ENCODE data around the gene JAM2.

JAM2 gene

DNA sequence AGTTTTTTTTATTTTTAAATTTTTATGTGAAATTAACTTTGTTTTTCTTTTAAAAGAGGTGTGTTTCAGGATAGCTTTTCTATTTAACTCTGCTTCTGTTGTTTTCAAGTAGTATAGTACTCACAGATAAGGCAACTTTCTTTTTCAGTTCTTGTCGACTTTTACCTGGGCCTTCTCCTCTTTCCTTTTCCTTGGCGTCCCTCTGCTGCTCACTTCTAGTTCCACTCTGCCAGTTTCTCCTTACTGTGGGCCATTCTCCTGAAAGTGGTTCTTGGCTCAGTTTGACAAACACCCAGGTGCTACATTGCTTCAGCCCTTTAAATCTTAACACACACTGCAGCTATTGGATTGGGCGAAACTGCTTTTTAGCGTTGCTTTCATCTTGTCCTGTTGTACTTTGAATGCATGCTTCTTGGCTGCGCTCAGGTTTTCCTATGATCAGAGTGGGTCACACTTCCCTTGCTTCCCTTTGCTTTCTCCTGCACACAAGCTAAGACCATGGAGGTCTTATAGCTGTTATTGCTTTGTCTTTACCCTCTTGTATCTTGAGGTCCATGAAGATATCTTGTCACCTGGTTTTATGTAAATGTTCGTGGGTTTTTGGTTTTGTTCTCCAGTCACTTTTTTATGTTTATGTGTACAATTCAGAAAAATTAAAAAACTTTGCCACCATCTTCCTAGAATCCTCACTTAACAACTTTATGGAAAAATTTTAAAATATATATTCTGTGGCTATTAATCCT lies 117.3 kb downstream of the JAM2 start:
- no peak overlapping the region for H2BK120ac ChIP-seq (ENCODE audit: low read depth, low read length)
- no peaks in the 10 kb centered on the region for H3K9me3 ChIP-seq (ENCODE audit: control insufficient read depth, low read length)
- H3K18ac ChIP-seq (ENCODE audit: low read depth in 1 of 2, low read length in 2 of 2), result no peak overlapping the region
- H3K14ac ChIP-seq (ENCODE audit: low read length in 2 of 2), result no peak overlapping the region
- H3K4me2 ChIP-seq (ENCODE audit: low read length, poor library complexity, severe bottlenecking), result no peak overlapping the region
- no peak for DNase-seq
- peaks cover 0 to 52% of the 10 kb centered on the region in 2 experiments for H3K36me3 ChIP-seq (ENCODE audit: control insufficient read depth in 1 of 2, insufficient read depth in 2 of 2, low read depth in 1 of 2, low read length in 2 of 2)
- no peaks in the 10 kb centered on the region for H3K4me1 ChIP-seq (ENCODE audit: control insufficient read depth, insufficient read depth, low read depth, low read length)
- no peak overlapping the region for H2AFZ ChIP-seq (ENCODE audit: low read depth, low read length)
- no peak overlapping the region for H2BK12ac ChIP-seq (ENCODE audit: low read length in 2 of 2)
- H3K23ac ChIP-seq (ENCODE audit: low read length in 2 of 2), result no peak overlapping the region
- H3K27ac ChIP-seq (ENCODE audit: low read length, poor library complexity, severe bottlenecking), result no peak overlapping the region
- no peak overlapping the region for H2BK15ac ChIP-seq (ENCODE audit: low read depth, poor library complexity, severe bottlenecking)
- no peak overlapping the region for H3K4ac ChIP-seq (ENCODE audit: low read depth in 1 of 2, low read length in 2 of 2)
- H2BK5ac ChIP-seq (ENCODE audit: low read depth, low read length, poor library complexity, severe bottlenecking), result no peak overlapping the region
- no peak overlapping the region for H4K8ac ChIP-seq (ENCODE audit: low read length)
- no peak overlapping the region for H3K4me3 ChIP-seq (ENCODE audit: insufficient read depth in 1 of 2, low read depth in 1 of 2, low read length in 2 of 2)
- H3K9ac ChIP-seq (ENCODE audit: low read length), result no peak overlapping the region
- no peak overlapping the region for H4K91ac ChIP-seq (ENCODE audit: low read length)
- H3K27me3 ChIP-seq (ENCODE audit: control insufficient read depth in 1 of 2, insufficient read depth in 1 of 2, low read length in 2 of 2), result no peaks in the 10 kb centered on the region
- no peak overlapping the region for H2AK5ac ChIP-seq (ENCODE audit: low read length, severe bottlenecking)
- WGBS, result 95% methylated on average over 5 of the region's 6 CpGs
- peaks cover 10% of the 10 kb centered on the region for H3K79me1 ChIP-seq (replicated peaks; ENCODE audit: low read length, poor library complexity, severe bottlenecking)

DNA sequence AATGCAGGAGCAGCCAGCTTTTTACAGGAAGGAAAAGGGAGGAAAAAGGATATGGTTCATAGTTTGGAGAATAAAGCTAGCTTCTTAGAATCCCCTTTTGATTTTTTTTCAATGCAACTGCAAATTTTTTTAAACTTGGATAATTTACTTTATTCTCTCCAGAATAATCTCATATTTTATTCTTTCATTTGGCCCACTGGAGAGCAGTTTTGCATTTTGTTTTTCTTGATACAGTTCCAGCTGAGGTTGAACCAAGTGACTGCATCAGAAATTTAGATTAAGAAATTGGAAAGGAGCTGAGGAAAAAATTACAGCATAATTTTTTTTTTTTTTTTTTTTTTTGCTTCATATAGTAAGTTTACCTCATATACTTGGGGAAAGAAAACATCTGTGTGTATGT lies 118.5 kb downstream of the JAM2 start:
- Histone ChIP-seq H4K91ac (ENCODE audit: low read length) (no peak overlapping the region), H2BK5ac (ENCODE audit: low read depth, low read length, poor library complexity, severe bottlenecking) (no peak overlapping the region), H3K79me1 (replicated peaks; ENCODE audit: low read length, poor library complexity, severe bottlenecking) (peaks cover 11% of the 10 kb centered on the region), H3K4me1 (ENCODE audit: control insufficient read depth, insufficient read depth, low read depth, low read length) (no peaks in the 10 kb centered on the region), H2BK120ac (ENCODE audit: low read depth, low read length) (no peak overlapping the region), H3K4me3 (ENCODE audit: insufficient read depth in 1 of 2, low read depth in 1 of 2, low read length in 2 of 2) (no peak overlapping the region), H2BK12ac (ENCODE audit: low read length in 2 of 2) (no peak overlapping the region), H2BK15ac (ENCODE audit: low read depth, poor library complexity, severe bottlenecking) (no peak overlapping the region), H3K4me2 (ENCODE audit: low read length, poor library complexity, severe bottlenecking) (no peak overlapping the region), H4K8ac (ENCODE audit: low read length) (no peak overlapping the region), H3K9me3 (ENCODE audit: control insufficient read depth, low read length) (no peaks in the 10 kb centered on the region), H2AFZ (ENCODE audit: low read depth, low read length) (no peak overlapping the region), H3K9ac (ENCODE audit: low read length) (no peak overlapping the region), H3K14ac (ENCODE audit: low read length in 2 of 2) (no peak overlapping the region), H3K27ac (ENCODE audit: low read length, poor library complexity, severe bottlenecking) (no peak overlapping the region), H3K4ac (ENCODE audit: low read depth in 1 of 2, low read length in 2 of 2) (no peak overlapping the region), H3K27me3 (ENCODE audit: control insufficient read depth in 1 of 2, insufficient read depth in 1 of 2, low read length in 2 of 2) (no peaks in the 10 kb centered on the region), H3K18ac (ENCODE audit: low read depth in 1 of 2, low read length in 2 of 2) (no peak overlapping the region), H3K36me3 (ENCODE audit: control insufficient read depth in 1 of 2, insufficient read depth in 2 of 2, low read depth in 1 of 2, low read length in 2 of 2) (peaks cover 0 to 50% of the 10 kb centered on the region in 2 experiments), H2AK5ac (ENCODE audit: low read length, severe bottlenecking) (no peak overlapping the region), H3K23ac (ENCODE audit: low read length in 2 of 2) (no peak overlapping the region)
- no peak for DNase-seq

DNA sequence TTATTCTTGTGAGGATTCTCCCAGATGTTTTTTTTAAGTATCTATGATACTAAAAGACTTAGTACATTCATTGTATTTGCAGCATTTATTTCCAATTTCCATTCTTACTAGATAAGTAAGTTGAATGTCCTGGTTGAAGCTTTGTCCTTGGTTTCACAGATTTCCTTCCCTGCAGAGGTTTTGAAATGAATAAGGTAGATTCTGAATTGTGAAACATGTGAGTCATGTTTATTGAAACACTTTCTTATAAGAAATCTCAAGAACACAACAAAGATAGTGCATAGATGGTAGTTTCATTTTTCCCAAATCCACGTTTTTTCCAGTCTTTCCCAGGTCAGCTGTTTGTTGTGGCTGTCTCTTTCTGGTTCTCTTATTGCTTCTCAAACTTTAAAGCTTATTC lies 120.5 kb downstream of the JAM2 start:
- Histone ChIP-seq H2BK120ac (ENCODE audit: low read depth, low read length) (no peak overlapping the region), H3K4me1 (ENCODE audit: control insufficient read depth, insufficient read depth, low read depth, low read length) (no peaks in the 10 kb centered on the region), H3K4ac (ENCODE audit: low read depth in 1 of 2, low read length in 2 of 2) (no peak overlapping the region), H3K18ac (ENCODE audit: low read depth in 1 of 2, low read length in 2 of 2) (no peak overlapping the region), H2BK5ac (ENCODE audit: low read depth, low read length, poor library complexity, severe bottlenecking) (no peak overlapping the region), H3K4me2 (ENCODE audit: low read length, poor library complexity, severe bottlenecking) (no peak overlapping the region), H2AK5ac (ENCODE audit: low read length, severe bottlenecking) (no peak overlapping the region), H3K9me3 (ENCODE audit: control insufficient read depth, low read length) (no peaks in the 10 kb centered on the region), H2BK12ac (ENCODE audit: low read length in 2 of 2) (no peak overlapping the region), H2BK15ac (ENCODE audit: low read depth, poor library complexity, severe bottlenecking) (no peak overlapping the region), H4K8ac (ENCODE audit: low read length) (no peak overlapping the region), H3K14ac (ENCODE audit: low read length in 2 of 2) (no peak overlapping the region), H3K4me3 (ENCODE audit: insufficient read depth in 1 of 2, low read depth in 1 of 2, low read length in 2 of 2) (no peak overlapping the region), H4K91ac (ENCODE audit: low read length) (no peak overlapping the region), H3K27me3 (ENCODE audit: control insufficient read depth in 1 of 2, insufficient read depth in 1 of 2, low read length in 2 of 2) (no peaks in the 10 kb centered on the region), H2AFZ (ENCODE audit: low read depth, low read length) (no peak overlapping the region), H3K79me1 (replicated peaks; ENCODE audit: low read length, poor library complexity, severe bottlenecking) (peaks cover 11% of the 10 kb centered on the region), H3K27ac (ENCODE audit: low read length, poor library complexity, severe bottlenecking) (no peak overlapping the region), H3K36me3 (ENCODE audit: control insufficient read depth in 1 of 2, insufficient read depth in 2 of 2, low read depth in 1 of 2, low read length in 2 of 2) (peaks cover 0 to 59% of the 10 kb centered on the region in 2 experiments), H3K9ac (ENCODE audit: low read length) (no peak overlapping the region), H3K23ac (ENCODE audit: low read length in 2 of 2) (no peak overlapping the region)
- peak; percentile 17 for DNase-seq
- WGBS, result 71% methylated on average over 1 of the region's 1 CpG

DNA sequence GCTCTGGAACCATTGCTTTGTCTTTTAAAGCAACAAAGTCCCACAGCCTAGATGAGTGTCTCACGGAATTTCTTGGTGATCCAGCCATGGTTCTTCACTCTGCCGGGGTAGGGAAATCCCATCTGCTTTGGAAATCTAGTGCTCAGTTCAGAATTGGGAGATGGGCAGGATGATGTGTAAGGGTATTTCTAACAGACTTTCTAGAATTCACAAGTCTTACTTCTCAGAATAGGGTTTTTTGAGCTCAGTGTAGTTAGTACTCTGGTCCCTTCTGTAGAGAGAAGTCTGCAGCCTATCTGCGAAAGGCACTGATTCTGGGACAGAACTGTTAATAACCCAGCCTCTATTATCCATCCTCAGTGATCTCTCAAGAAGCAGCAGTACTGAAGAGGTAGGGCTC lies 121.0 kb downstream of the JAM2 start:
- Histone ChIP-seq H4K8ac (ENCODE audit: low read length) (no peak overlapping the region), H3K4me3 (ENCODE audit: insufficient read depth in 1 of 2, low read depth in 1 of 2, low read length in 2 of 2) (no peak overlapping the region), H3K9ac (ENCODE audit: low read length) (no peak overlapping the region), H3K79me1 (replicated peaks; ENCODE audit: low read length, poor library complexity, severe bottlenecking) (peaks cover 11% of the 10 kb centered on the region), H3K27me3 (ENCODE audit: control insufficient read depth in 1 of 2, insufficient read depth in 1 of 2, low read length in 2 of 2) (no peaks in the 10 kb centered on the region), H3K9me3 (ENCODE audit: control insufficient read depth, low read length) (no peaks in the 10 kb centered on the region), H2AFZ (ENCODE audit: low read depth, low read length) (no peak overlapping the region), H2BK12ac (ENCODE audit: low read length in 2 of 2) (no peak overlapping the region), H3K4me1 (ENCODE audit: control insufficient read depth, insufficient read depth, low read depth, low read length) (no peaks in the 10 kb centered on the region), H3K4ac (ENCODE audit: low read depth in 1 of 2, low read length in 2 of 2) (no peak overlapping the region), H2BK120ac (ENCODE audit: low read depth, low read length) (no peak overlapping the region), H3K14ac (ENCODE audit: low read length in 2 of 2) (no peak overlapping the region), H3K18ac (ENCODE audit: low read depth in 1 of 2, low read length in 2 of 2) (no peak overlapping the region), H4K91ac (ENCODE audit: low read length) (no peak overlapping the region), H2AK5ac (ENCODE audit: low read length, severe bottlenecking) (no peak overlapping the region), H3K4me2 (ENCODE audit: low read length, poor library complexity, severe bottlenecking) (no peak overlapping the region), H2BK5ac (ENCODE audit: low read depth, low read length, poor library complexity, severe bottlenecking) (no peak overlapping the region), H3K27ac (ENCODE audit: low read length, poor library complexity, severe bottlenecking) (no peak overlapping the region), H3K36me3 (ENCODE audit: control insufficient read depth in 1 of 2, insufficient read depth in 2 of 2, low read depth in 1 of 2, low read length in 2 of 2) (peaks cover 0 to 63% of the 10 kb centered on the region in 2 experiments), H2BK15ac (ENCODE audit: low read depth, poor library complexity, severe bottlenecking) (no peak overlapping the region), H3K23ac (ENCODE audit: low read length in 2 of 2) (no peak overlapping the region)
- DNase-seq, result no peak
- 98% methylated on average over 3 of the region's 3 CpGs for whole genome bisulfite sequencing

All from mesenchymal stem cell (in vitro differentiated cells and primary cell).